Upper lobe of left lung (tissue), 6 donors: ENCODE results near the gene DDA1. TPM values are rescaled to one million over a fixed set of nuclear protein-coding genes. Genes with fewer than 3 reads are reported as not detected.

Experiments
- ATAC-seq, 2 donors: fragments of 200-7000 bp; cut with Tn5 transposase; one replicate each; pipeline ENCODE4 v1.9.1; 2022; ENCODE audit warnings: mild to moderate bottlenecking in 2 of 2, moderate library complexity in 2 of 2; ENCODE audit not compliant: low FRiP score in 2 of 2
- DNase-seq, 2 donors: peaks; one replicate each; pipeline ENCODE4 v3.0.0-alpha.2; 2019 to 2020
- H3K27ac ChIP-seq, 4 donors: fragments of 200-600 bp; sonication (generic); one replicate each; pipeline ENCODE4 v1.5.1; 2016 to 2019
- H3K27me3 ChIP-seq, 4 donors: fragments of 200-600 bp; sonication (generic); one replicate each; pipeline ENCODE4 v1.5.1; 2017 to 2019
- H3K36me3 ChIP-seq, 4 donors: fragments of 200-600 bp; sonication (generic); one replicate each; pipeline ENCODE4 v1.5.1; 2016 to 2019
- H3K4me1 ChIP-seq, 4 donors: fragments of 200-600 bp; sonication (generic); one replicate each; pipeline ENCODE4 v1.5.1; 2018 to 2019
- H3K4me3 ChIP-seq, 4 donors: fragments of 200-600 bp; sonication (generic); one replicate each; pipeline ENCODE4 v1.5.1; 2017 to 2019; ENCODE audit warnings: mild to moderate bottlenecking in 2 of 4, moderate library complexity in 1 of 4
- H3K9me3 ChIP-seq, 4 donors: fragments of 200-600 bp; sonication (generic); one replicate each; pipeline ENCODE4 v1.5.1; 2018 to 2019
- CTCF ChIP-seq, 6 experiments: fragments of 450-650 bp in 4 of 6; fragments of 200-600 bp in 2 of 6; sonication (generic) in 2 of 6; IDR thresholded peaks; one replicate each; pipeline ENCODE4 v1.5.1; 2016 to 2019; ENCODE audit warnings: antibody characterized with exemption in 6 of 6
- EP300 ChIP-seq, 4 donors: sonication (generic); formaldehyde crosslinking; IDR thresholded peaks; one replicate each; pipeline ENCODE4 v1.5.1; 2017; ENCODE audit warnings: antibody characterized with exemption in 4 of 4, control low read depth in 2 of 4
- POLR2A ChIP-seq, 4 donors: fragments of 450-650 bp; IDR thresholded peaks; one replicate each; pipeline ENCODE4 v1.5.1; 2016 to 2017; ENCODE audit warnings: antibody characterized with exemption in 4 of 4, mild to moderate bottlenecking in 2 of 4
- POLR2AphosphoS5 ChIP-seq, 2 donors: sonication (generic); formaldehyde crosslinking; IDR thresholded peaks; one replicate each; pipeline ENCODE4 v1.5.1; 2017; ENCODE audit warnings: antibody characterized with exemption in 2 of 2
- WGBS, 2 donors: methylation state at CpG; one replicate each; pipeline ENCODE4 v1.1.5; 2017 to 2018; 5-methylcytosine and 5-hydroxymethylcytosine counted together
- total RNA-seq, 6 donors: library from RNA; depleted of rRNA in 4 of 6; stranded (reverse); fragments of >200 nt in 4 of 6; gene quantifications; one replicate each; pipeline versions ENCODE4 v1.1.0 to v1.2.1, GENCODE V29; 2016 to 2021
- donor health status: DM: no; HTN: no; CAD: no; lungs with moderate emphysema.
- donor health status: DM: no; HTN: yes; CAD: no; lungs with severe emphysema.

The DDA1 gene
- total RNA-seq, 6 donors from 2014 or later, result 11.5 to 42.8 (median 28.4) TPM

DNA sequence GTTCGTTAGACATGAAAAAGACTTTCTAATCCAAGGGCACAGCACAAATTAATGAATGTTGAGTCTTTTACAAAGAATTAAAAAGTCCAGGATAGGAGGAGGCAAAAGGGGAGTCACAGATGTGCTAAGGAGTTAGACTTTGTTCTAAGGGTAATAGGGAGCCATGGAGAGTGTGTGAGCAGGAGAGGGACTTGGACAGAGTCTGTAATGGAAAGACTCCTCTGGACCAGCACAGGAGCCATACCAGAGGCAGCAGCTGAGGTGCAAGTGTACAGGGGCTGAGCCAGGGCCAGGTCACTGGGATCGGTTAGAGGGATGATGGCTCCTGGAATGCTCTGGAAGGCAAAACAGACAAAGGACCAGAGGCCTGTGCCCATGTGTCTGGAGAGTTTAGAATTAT, 38.5 kb downstream of the DDA1 start:
- ATAC-seq, result no peak

DNA sequence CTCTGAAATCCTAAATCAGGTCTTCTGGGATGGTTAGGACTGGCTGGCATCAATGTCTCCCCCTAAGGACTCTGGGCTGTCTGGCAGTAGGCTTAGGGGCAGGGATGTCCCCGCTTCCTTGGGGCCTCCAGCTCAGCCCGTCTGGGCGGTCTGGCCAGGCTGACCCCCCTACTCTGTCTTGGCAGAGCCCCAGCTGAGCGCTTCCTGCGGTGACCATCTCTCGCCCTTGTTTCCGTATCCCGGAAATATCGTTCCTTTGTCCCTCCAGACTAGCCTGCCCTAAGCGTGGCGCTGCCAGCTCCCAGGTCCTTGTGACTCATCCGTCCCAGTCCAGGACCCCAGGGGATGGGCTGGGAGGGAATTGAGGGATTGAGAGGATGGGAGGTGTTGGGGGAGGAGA, 39.3 kb downstream of the DDA1 start:
- Histone ChIP-seq H3K4me3 (no peak overlapping the region), H3K27ac (peak overlapping the region in 2 of 4 donors; percentile 54 to 61), H3K9me3 (no peaks in the 10 kb centered on the region), H3K4me1 (peaks cover 21 to 51% (median 35%) of the 10 kb centered on the region in 4 donors), H3K36me3 (no peaks in the 10 kb centered on the region), H3K27me3 (no peaks in the 10 kb centered on the region)
- DNase-seq (no peak), ATAC-seq (peak; percentile 23 to 75)
- 0 to 10% methylated on average over 12 of the region's 12 CpGs for WGBS, 2 donors
- TF ChIP-seq POLR2A (IDR thresholded peaks at IDR 0.05), result no peak
- TF ChIP-seq CTCF (IDR thresholded peaks at IDR 0.05), result no peak
- TF ChIP-seq POLR2AphosphoS5 (IDR thresholded peaks at IDR 0.05), result peak; percentile 58 to 82
- TF ChIP-seq EP300 (IDR thresholded peaks at IDR 0.05), result peak in 2 of 4 donors; percentile 40 to 51

More for the DNA sequence above, 38.5 kb downstream of the DDA1 start:
- no peaks in the 10 kb centered on the region for H3K36me3 ChIP-seq
- no peak for TF ChIP-seq POLR2A (IDR thresholded peaks at IDR 0.05)
- no peak for TF ChIP-seq CTCF (IDR thresholded peaks at IDR 0.05)
- TF ChIP-seq EP300 (IDR thresholded peaks at IDR 0.05), result no peak
- no peak for TF ChIP-seq POLR2AphosphoS5 (IDR thresholded peaks at IDR 0.05)
- H3K27me3 ChIP-seq, result no peaks in the 10 kb centered on the region
- H3K9me3 ChIP-seq, result no peaks in the 10 kb centered on the region
- peaks cover 21 to 47% (median 33%) of the 10 kb centered on the region in 4 donors for H3K4me1 ChIP-seq
- DNase-seq, result no peak
- no peak overlapping the region for H3K4me3 ChIP-seq
- WGBS, 2 donors, result 70 to 73% methylated on average over 2 of the region's 2 CpGs
- peak overlapping the region in 3 of 4 donors; percentile 46 to 61 (median 54) for H3K27ac ChIP-seq

- H3K27ac ChIP-seq, result peak overlapping the region in 1 of 4 donors; percentile 49
- ATAC-seq, result no peak
- peaks cover 16 to 40% (median 27%) of the 10 kb centered on the region in 4 donors for H3K4me1 ChIP-seq
- no peak overlapping the region for H3K4me3 ChIP-seq
- TF ChIP-seq POLR2A (IDR thresholded peaks at IDR 0.05) (no peak), EP300 (IDR thresholded peaks at IDR 0.05) (no peak), CTCF (IDR thresholded peaks at IDR 0.05) (no peak), POLR2AphosphoS5 (IDR thresholded peaks at IDR 0.05) (no peak)
- H3K9me3 ChIP-seq, result no peaks in the 10 kb centered on the region
- H3K27me3 ChIP-seq, result no peaks in the 10 kb centered on the region
- 87 to 88% methylated on average over 40 to 45 of the region's 45 CpGs for WGBS, 2 donors
- H3K36me3 ChIP-seq, result no peaks in the 10 kb centered on the region
- DNase-seq, result peak in 1 of 2 donors; percentile 60
Measured at GRCh38 chr19:17351815-17352435, 42.6 kb downstream of the DDA1 start.

DNA sequence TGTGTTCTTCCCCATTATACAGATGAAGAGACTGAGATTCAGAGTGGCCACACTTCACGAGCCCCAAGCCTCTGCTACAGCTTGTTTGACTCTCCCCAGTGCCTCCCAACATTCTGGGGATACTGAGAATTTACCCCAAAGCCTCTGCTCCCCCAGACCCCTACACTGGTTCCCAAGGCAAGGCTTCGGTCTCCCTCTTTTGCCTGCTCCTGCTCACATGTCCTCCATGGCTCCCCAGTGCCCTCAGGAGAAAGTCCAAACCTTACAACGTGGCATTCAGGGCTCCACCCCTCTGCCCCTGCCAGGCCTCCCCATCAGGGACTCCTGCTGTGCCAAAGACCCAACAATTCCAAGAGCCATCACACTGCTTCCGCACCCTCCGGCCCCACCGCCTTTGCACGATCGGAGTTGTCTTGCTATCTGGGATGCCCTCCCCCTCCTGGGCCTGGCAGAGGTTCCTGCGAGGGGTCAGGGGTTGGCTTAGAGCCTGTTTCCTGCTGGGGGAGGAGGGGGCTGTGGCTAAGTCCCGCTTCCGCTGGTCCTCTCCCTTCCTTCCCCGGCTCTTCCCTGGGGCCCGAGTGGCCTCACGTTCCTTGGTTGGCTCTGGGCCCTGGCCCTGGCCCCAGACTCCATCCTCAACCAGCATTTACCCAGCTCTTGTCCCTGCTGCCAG, 43.4 kb downstream of the DDA1 start:
- 37 to 48% methylated on average over 10 to 14 of the region's 14 CpGs for WGBS, 2 donors
- Histone ChIP-seq H3K4me3 (no peak overlapping the region), H3K9me3 (no peaks in the 10 kb centered on the region), H3K27ac (peak overlapping the region; percentile 3 to 52 (median 42)), H3K27me3 (no peaks in the 10 kb centered on the region), H3K36me3 (no peaks in the 10 kb centered on the region), H3K4me1 (peaks cover 14 to 37% (median 27%) of the 10 kb centered on the region in 4 donors)
- peak in 1 of 2 donors; percentile 27 for DNase-seq
- TF ChIP-seq POLR2AphosphoS5 (IDR thresholded peaks at IDR 0.05) (peak in 1 of 2 donors; percentile 39), POLR2A (IDR thresholded peaks at IDR 0.05) (no peak)
- ATAC-seq, result no peak

DNA sequence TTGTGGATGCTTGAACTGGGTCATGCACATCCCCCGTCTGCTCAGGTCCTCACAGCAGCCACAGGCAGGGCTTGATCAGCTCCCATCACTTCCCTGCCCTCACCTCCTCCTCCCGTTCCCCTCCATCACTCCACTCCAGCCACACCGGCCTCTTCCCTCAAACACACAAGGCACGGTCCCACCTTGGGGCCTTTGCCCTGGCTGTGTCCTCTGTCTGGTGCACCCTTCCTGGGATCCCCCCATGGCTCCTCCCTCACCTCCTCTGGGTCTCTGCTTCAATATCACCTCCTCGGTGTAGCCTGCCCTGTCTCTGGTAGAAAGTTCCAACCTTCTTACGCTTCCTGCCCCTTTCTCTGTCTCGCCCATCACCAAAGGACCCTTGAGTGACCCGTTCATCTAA, 44.0 kb downstream of the DDA1 start:
- H3K36me3 ChIP-seq, result no peaks in the 10 kb centered on the region
- peaks cover 15 to 33% (median 24%) of the 10 kb centered on the region in 4 donors for H3K4me1 ChIP-seq
- TF ChIP-seq POLR2AphosphoS5 (IDR thresholded peaks at IDR 0.05) (no peak), EP300 (IDR thresholded peaks at IDR 0.05) (no peak), CTCF (IDR thresholded peaks at IDR 0.05) (no peak), POLR2A (IDR thresholded peaks at IDR 0.05) (no peak)
- no peak for DNase-seq
- no peak overlapping the region for H3K4me3 ChIP-seq
- H3K27ac ChIP-seq, result peak overlapping the region in 1 of 4 donors; percentile 49
- peak in 1 of 2 donors; percentile 36 for ATAC-seq
- no peaks in the 10 kb centered on the region for H3K9me3 ChIP-seq
- 81 to 86% methylated on average over 8 of the region's 8 CpGs for WGBS, 2 donors
- no peaks in the 10 kb centered on the region for H3K27me3 ChIP-seq
